PFSK-1 (cell line): ENCODE results near the gene KIFAP3. TPM values are rescaled to one million over a fixed set of nuclear protein-coding genes. Genes with fewer than 3 reads are reported as not detected.

Source experiments
- FOXP2 ChIP-seq: optimal IDR thresholded peaks from 2 replicates; pipeline ENCODE3; 2011; ENCODE audit warnings: borderline replicate concordance, control low read depth, inconsistent platforms; ENCODE audit not compliant: insufficient read depth; ENCODE audit errors: extremely low read length, extremely low read depth
- POLR2AphosphoS5 ChIP-seq: IDR thresholded peaks from 2 replicates; pipeline ENCODE4 v1.6.1; 2012; ENCODE audit warnings: low read depth, mild to moderate bottlenecking, control low read depth, low read length, moderate library complexity
- SIN3A ChIP-seq: IDR thresholded peaks from 2 replicates; pipeline ENCODE4 v1.6.1; 2012; ENCODE audit warnings: mild to moderate bottlenecking, low read length, moderate library complexity, borderline replicate concordance; ENCODE audit not compliant: insufficient read depth
- TAF1 ChIP-seq: IDR thresholded peaks from 2 replicates; pipeline ENCODE4 v1.6.1; 2012; ENCODE audit warnings: low read length, control low read depth, borderline replicate concordance; ENCODE audit not compliant: insufficient read depth
- polyA plus RNA-seq: library from polyadenylated mRNA; unstranded; fragments of >200 nt; gene quantifications from one replicate; pipeline ENCODE4 v1.2.1, GENCODE V29; 2012; ENCODE audit warnings: low read depth, missing spikeins; ENCODE audit not compliant: insufficient read length
- TF ChIP-seq, protein P1 (sequence below), 2 experiments: IDR thresholded peaks; 2 replicates each; pipeline versions ENCODE4 v1.6.1 to v1.8.0; 2011 to 2012; ENCODE audit warnings: low read depth in 2 of 2, low read length in 2 of 2, control low read depth in 1 of 2, inconsistent platforms in 1 of 2, mild to moderate bottlenecking in 1 of 2, moderate library complexity in 1 of 2; ENCODE audit not compliant: insufficient read depth in 1 of 2

Gene KIFAP3
- polyA plus RNA-seq, result 11.5 TPM

DNA sequence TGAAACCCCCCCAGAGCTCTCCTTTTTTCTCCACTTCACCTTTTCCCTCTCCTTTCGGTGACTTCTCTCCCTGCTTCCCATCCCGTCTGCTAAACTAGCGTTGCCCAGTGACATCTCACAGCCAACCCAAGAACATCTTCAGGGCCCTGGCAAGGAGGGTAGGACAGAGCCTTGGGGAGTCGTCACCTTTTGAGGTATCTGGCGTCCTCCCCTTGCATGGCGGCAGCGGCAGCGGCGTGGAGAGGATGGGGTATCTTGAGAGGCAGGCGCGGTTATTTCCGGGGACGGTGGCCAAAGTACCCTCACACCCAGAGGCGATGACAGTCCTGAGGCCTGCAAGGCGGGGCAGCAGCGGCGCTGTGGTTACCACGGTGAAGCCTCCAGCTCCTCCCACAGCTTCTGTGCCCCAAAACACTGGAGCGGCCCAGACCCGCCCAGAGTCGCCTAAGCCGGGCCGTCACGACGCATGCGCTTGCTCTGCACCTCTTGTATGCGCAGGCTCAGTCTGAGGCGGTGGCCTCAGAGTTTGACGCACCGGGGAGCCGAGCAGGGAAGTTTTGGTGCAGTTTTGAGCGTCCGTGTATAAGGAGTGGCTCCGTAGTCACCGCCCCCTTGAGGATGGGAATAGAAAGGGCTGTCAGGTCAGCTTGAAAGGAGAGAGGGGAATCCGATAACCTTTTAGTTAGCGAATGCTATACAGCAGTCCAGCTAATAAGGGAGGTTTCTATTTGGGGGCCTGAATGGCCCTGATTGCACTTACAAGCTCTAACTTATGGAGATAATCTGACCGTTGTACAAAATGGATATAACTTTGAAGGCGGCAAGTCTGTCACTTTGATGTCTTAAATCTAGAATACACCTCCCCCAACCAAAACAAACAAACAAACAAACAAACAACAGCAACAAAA is at the start of gene KIFAP3:
KIFAP3 (minus strand) TSS at position 446 of the 908 bp plus-strand sequence; CDS start at position 218, 228 bp downstream.
- TF ChIP-seq FOXP2 (peak; percentile 61), SIN3A (peak; percentile 84; the same call in 1 of the 2 replicates), TAF1 (no peak), POLR2AphosphoS5 (peak; percentile 25; the same call in 1 of the 2 replicates)
- TF ChIP-seq, protein P1, sequence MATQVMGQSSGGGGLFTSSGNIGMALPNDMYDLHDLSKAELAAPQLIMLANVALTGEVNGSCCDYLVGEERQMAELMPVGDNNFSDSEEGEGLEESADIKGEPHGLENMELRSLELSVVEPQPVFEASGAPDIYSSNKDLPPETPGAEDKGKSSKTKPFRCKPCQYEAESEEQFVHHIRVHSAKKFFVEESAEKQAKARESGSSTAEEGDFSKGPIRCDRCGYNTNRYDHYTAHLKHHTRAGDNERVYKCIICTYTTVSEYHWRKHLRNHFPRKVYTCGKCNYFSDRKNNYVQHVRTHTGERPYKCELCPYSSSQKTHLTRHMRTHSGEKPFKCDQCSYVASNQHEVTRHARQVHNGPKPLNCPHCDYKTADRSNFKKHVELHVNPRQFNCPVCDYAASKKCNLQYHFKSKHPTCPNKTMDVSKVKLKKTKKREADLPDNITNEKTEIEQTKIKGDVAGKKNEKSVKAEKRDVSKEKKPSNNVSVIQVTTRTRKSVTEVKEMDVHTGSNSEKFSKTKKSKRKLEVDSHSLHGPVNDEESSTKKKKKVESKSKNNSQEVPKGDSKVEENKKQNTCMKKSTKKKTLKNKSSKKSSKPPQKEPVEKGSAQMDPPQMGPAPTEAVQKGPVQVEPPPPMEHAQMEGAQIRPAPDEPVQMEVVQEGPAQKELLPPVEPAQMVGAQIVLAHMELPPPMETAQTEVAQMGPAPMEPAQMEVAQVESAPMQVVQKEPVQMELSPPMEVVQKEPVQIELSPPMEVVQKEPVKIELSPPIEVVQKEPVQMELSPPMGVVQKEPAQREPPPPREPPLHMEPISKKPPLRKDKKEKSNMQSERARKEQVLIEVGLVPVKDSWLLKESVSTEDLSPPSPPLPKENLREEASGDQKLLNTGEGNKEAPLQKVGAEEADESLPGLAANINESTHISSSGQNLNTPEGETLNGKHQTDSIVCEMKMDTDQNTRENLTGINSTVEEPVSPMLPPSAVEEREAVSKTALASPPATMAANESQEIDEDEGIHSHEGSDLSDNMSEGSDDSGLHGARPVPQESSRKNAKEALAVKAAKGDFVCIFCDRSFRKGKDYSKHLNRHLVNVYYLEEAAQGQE (IDR thresholded peaks at IDR 0.05; ENCODE audit: insufficient read depth in 1 of 2, low read depth in 2 of 2, low read length in 2 of 2), result no peak

DNA sequence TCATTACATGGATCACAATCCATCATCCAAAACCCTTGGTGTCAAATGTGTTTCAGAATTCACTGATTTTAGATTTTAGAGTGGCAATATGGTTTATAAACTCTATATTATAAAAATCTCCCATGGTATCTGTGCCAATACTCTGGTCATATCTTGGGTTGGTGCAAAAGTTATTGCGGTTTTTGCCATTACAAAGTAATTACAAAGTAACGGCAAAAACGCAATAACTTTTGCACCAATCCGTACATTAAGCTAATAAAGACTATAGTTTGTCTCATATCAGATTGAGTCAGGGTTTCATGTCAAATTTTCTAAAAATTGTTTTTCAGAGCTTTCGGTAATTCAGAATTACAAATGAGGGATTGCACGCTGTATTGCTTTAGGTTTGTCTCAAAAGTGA is 47.9 kb upstream of the KIFAP3 start:
- TF ChIP-seq POLR2AphosphoS5 (no peak), SIN3A (no peak), FOXP2 (no peak), TAF1 (no peak)
- TF ChIP-seq, protein P1 (IDR thresholded peaks at IDR 0.05; ENCODE audit: insufficient read depth in 1 of 2, low read depth in 2 of 2, low read length in 2 of 2), result no peak

DNA sequence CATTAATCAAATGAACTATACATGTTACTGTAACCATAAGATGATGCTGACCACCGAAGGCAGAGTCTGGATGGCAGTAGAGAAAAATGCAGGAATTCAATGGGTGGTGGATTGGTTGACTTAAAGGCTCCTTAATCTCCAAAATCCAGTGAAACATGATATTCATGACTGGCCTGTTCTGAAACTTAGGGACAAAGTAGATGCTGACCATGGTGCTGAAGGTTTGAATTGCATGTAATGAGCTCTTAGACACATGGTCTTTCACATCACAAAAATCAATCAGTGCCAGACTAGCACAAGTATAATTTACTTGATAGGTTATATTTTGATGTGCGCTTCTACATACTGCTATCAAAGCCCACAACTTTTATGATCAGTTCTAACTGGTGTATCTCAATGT is 40.4 kb upstream of the KIFAP3 start:
- TF ChIP-seq FOXP2, result no peak
- TF ChIP-seq, protein P1 (IDR thresholded peaks at IDR 0.05; ENCODE audit: insufficient read depth in 1 of 2, low read depth in 2 of 2, low read length in 2 of 2), result peak; percentile 90 to 98

DNA sequence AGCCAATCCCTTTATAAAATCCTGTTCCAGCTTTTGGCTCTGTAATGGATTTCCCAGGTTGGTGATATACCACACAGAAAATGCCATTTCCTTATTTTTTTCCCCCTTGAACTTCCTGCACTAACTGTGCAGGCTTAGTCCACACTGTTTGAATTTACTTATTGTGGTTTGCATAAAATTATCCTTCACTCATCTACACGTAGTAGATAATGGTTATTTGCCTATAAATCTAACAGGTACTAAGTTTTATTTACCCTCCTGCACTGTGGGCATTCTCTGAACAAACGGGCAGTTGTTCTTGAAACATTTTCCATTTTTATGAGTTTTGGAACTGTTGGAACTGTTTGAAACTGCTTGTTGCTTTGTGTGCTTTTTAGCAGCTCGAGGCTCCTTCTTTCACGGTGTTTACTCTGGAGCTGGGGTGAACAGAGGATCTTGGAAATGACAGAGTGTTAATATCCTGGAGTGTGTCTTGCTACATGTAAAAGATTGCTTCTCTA is 23.0 kb upstream of the KIFAP3 start:
- TF ChIP-seq POLR2AphosphoS5 (no peak), TAF1 (no peak), SIN3A (no peak), FOXP2 (no peak)
- TF ChIP-seq, protein P1 (IDR thresholded peaks at IDR 0.05; ENCODE audit: insufficient read depth in 1 of 2, low read depth in 2 of 2, low read length in 2 of 2), result no peak
